PFSK-1 (cell line): ENCODE data around the gene TIMM23.

Experiments
- FOXP2 ChIP-seq: optimal IDR thresholded peaks from 2 replicates; pipeline ENCODE3; 2011; ENCODE audit warnings: borderline replicate concordance, control low read depth, inconsistent platforms; ENCODE audit not compliant: insufficient read depth; ENCODE audit errors: extremely low read length, extremely low read depth
- POLR2AphosphoS5 ChIP-seq: IDR thresholded peaks from 2 replicates; pipeline ENCODE4 v1.6.1; 2012; ENCODE audit warnings: low read depth, mild to moderate bottlenecking, control low read depth, low read length, moderate library complexity
- SIN3A ChIP-seq: IDR thresholded peaks from 2 replicates; pipeline ENCODE4 v1.6.1; 2012; ENCODE audit warnings: mild to moderate bottlenecking, low read length, moderate library complexity, borderline replicate concordance; ENCODE audit not compliant: insufficient read depth
- TAF1 ChIP-seq: IDR thresholded peaks from 2 replicates; pipeline ENCODE4 v1.6.1; 2012; ENCODE audit warnings: low read length, control low read depth, borderline replicate concordance; ENCODE audit not compliant: insufficient read depth
- TF ChIP-seq, protein P1 (sequence below), 2 experiments: IDR thresholded peaks; 2 replicates each; pipeline versions ENCODE4 v1.6.1 to v1.8.0; 2011 to 2012; ENCODE audit warnings: low read depth in 2 of 2, low read length in 2 of 2, control low read depth in 1 of 2, inconsistent platforms in 1 of 2, mild to moderate bottlenecking in 1 of 2, moderate library complexity in 1 of 2; ENCODE audit not compliant: insufficient read depth in 1 of 2

TIMM23 gene

DNA sequence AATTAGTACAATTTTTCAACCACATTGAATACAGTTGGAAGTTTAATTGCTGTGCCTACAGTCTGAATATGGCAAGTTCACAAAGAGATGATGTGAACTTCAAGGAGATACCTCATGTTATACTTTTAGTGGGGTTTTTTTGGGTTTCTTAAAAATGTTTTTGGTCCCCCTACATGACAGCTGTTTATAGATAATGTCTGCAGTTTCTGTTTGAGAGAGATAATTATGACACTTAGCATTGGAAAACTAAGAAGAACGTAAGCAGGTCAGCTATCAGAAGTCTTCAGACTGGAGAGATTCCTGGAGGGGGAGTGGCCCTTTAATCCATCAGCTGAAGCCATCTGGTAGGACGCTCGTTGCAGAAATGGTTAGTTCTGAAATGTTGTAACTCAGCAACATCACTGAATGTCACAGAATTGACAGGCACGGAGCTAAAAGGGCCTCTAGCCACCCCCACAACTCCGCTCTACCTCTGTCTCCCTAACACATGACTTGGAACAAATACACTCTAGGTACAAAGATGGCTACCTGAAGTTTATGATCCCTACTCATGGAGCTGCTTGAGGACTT is 29.0 kb downstream of the TIMM23 start:
- TF ChIP-seq TAF1 (no peak), POLR2AphosphoS5 (no peak), FOXP2 (no peak), SIN3A (no peak)
- TF ChIP-seq, protein P1, sequence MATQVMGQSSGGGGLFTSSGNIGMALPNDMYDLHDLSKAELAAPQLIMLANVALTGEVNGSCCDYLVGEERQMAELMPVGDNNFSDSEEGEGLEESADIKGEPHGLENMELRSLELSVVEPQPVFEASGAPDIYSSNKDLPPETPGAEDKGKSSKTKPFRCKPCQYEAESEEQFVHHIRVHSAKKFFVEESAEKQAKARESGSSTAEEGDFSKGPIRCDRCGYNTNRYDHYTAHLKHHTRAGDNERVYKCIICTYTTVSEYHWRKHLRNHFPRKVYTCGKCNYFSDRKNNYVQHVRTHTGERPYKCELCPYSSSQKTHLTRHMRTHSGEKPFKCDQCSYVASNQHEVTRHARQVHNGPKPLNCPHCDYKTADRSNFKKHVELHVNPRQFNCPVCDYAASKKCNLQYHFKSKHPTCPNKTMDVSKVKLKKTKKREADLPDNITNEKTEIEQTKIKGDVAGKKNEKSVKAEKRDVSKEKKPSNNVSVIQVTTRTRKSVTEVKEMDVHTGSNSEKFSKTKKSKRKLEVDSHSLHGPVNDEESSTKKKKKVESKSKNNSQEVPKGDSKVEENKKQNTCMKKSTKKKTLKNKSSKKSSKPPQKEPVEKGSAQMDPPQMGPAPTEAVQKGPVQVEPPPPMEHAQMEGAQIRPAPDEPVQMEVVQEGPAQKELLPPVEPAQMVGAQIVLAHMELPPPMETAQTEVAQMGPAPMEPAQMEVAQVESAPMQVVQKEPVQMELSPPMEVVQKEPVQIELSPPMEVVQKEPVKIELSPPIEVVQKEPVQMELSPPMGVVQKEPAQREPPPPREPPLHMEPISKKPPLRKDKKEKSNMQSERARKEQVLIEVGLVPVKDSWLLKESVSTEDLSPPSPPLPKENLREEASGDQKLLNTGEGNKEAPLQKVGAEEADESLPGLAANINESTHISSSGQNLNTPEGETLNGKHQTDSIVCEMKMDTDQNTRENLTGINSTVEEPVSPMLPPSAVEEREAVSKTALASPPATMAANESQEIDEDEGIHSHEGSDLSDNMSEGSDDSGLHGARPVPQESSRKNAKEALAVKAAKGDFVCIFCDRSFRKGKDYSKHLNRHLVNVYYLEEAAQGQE (IDR thresholded peaks at IDR 0.05; ENCODE audit: insufficient read depth in 1 of 2, low read depth in 2 of 2, low read length in 2 of 2), result no peak

DNA sequence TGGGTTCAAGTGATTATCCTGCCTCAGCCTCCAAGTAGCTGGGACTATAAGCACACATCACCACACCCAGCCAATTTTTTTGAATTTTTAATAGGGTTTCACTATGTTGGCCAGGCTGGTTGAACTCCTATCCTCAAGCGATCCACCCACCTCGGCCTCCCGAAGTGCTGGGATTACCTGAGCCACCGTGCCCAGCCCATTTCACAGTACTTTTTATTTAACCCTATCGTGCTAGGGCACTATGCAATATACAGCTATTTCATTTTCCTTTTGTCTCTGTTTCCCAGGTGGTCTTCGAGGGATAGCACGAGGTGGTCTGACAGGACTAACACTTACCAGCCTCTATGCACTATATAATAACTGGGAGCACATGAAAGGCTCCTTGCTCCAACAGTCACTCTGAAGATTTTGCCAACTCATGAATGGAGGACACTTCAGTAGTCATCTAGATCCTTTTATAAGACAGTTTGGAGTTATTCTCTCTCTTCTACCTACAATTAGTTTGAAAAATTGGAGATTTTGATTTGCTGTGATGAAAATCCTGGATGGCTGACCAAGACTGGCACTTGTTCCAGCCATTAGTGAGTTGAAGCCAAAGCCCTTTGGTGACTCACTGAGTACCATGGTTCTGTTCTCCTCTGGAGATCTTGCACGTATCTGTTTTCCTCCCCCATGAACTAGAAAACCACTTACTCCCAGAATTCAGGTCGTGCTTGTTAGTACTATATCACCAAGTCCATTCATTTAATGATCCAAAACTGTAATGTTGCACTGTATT is 30.8 kb downstream of the TIMM23 start:
- TF ChIP-seq, protein P1 (IDR thresholded peaks at IDR 0.05; ENCODE audit: insufficient read depth in 1 of 2, low read depth in 2 of 2, low read length in 2 of 2), result no peak
- TF ChIP-seq POLR2AphosphoS5 (no peak), FOXP2 (no peak), TAF1 (no peak), SIN3A (no peak)

DNA sequence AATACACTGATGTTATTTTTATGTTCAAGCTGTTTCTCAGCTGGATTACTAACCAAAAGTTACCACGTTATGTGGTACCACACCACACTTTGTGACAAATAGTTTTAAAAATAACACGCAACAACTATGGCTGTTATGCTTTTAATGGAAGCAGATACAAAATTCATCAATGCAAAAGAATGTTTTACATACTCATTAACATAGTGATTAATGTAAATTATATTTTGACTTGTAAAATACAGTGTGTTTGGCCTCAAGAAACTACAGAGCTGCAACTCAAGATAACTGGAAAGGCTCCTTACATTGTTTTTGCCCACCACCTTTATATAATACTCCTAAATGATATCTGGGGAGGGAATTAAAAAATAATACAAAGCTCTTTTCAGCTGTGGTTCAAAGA is 32.7 kb downstream of the TIMM23 start:
- TF ChIP-seq, protein P1 (IDR thresholded peaks at IDR 0.05; ENCODE audit: insufficient read depth in 1 of 2, low read depth in 2 of 2, low read length in 2 of 2), result no peak
- TF ChIP-seq POLR2AphosphoS5, result no peak
- no peak for TF ChIP-seq TAF1
- TF ChIP-seq SIN3A, result no peak
- no peak for TF ChIP-seq FOXP2

DNA sequence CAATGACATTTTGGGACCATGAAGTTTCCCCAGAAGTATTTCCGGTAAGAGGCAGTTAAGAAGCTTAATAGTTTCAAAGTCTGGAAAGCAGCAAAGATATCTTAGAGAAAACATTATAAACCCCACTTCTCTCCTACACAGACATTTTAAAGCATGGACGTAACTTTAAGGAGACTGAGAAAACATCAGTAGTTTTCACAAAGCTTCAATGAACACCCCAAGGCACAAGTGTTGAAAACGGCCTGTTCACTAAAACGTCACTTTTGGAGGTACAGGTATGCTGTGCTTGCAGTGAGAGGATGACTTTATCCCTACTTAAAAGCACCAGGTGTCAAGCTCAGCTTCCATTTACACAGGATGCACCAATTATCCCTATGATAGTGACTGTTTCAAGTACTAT is 33.1 kb downstream of the TIMM23 start:
- TF ChIP-seq FOXP2 (no peak), TAF1 (no peak), SIN3A (no peak), POLR2AphosphoS5 (no peak)
- TF ChIP-seq, protein P1 (IDR thresholded peaks at IDR 0.05; ENCODE audit: insufficient read depth in 1 of 2, low read depth in 2 of 2, low read length in 2 of 2), result no peak
